HG02840 (cell line): Measurements from ENCODE around the gene RNLS.
"Not testable (repeated sequence)": the region's sequence is repeated elsewhere in the genome, so short reads cannot be mapped to it uniquely, and the experiment has no call there.

ENCODE experiments used
- ATAC-seq: cut with Tn5 transposase; IDR thresholded peaks from one replicate; pipeline ENCODE4 v1.9.1; 2021; ENCODE audit warnings: mild to moderate bottlenecking, moderate library complexity, moderate number of reproducible peaks; ENCODE audit not compliant: unreplicated experiment, low FRiP score

Gene RNLS

GRCh38 chr10:88489107-88489506, 94.0 kb downstream of the RNLS start:
- ATAC-seq = no peak

- ATAC-seq = not testable (repeated sequence)
Measured at GRCh38 chr10:88486816-88487215, 96.3 kb downstream of the RNLS start.

- ATAC-seq = no peak
Measured at GRCh38 chr10:88482220-88482619, 100.9 kb downstream of the RNLS start.

GRCh38 chr10:88478256-88478655, 104.9 kb downstream of the RNLS start:
- ATAC-seq = no peak

- no peak for ATAC-seq
Measured at GRCh38 chr10:88477343-88478085, 105.6 kb downstream of the RNLS start.

GRCh38 chr10:88474884-88475844, 108.0 kb downstream of the RNLS start:
- no peak for ATAC-seq

GRCh38 chr10:88473989-88474883, 108.9 kb downstream of the RNLS start:
- ATAC-seq = no peak

- no peak for ATAC-seq
Measured at GRCh38 chr10:88472540-88472939, 110.6 kb downstream of the RNLS start.

- ATAC-seq = no peak
Measured at GRCh38 chr10:88471899-88472298, 111.2 kb downstream of the RNLS start.

GRCh38 chr10:88467835-88468485, 115.2 kb downstream of the RNLS start:
- ATAC-seq = no peak

GRCh38 chr10:88466786-88467185, 116.3 kb downstream of the RNLS start:
- no peak for ATAC-seq

GRCh38 chr10:88465765-88466164, 117.4 kb downstream of the RNLS start:
- no peak for ATAC-seq

GRCh38 chr10:88463811-88464210, 119.3 kb downstream of the RNLS start:
- no peak for ATAC-seq

GRCh38 chr10:88461426-88461825, 121.7 kb downstream of the RNLS start:
- ATAC-seq = no peak

GRCh38 chr10:88459530-88459929, 123.6 kb downstream of the RNLS start:
- ATAC-seq = no peak

GRCh38 chr10:88458209-88458608, 124.9 kb downstream of the RNLS start:
- no peak for ATAC-seq

GRCh38 chr10:88457660-88458059, 125.5 kb downstream of the RNLS start:
- no peak for ATAC-seq

GRCh38 chr10:88456730-88457129, 126.4 kb downstream of the RNLS start:
- ATAC-seq = no peak

- no peak for ATAC-seq
Measured at GRCh38 chr10:88455831-88456230, 127.3 kb downstream of the RNLS start.

- ATAC-seq = no peak
Measured at GRCh38 chr10:88450201-88450600, 132.9 kb downstream of the RNLS start.
